KOPT-K1 (cell line): ENCODE results near the gene ABCC1.
"Not testable (repeated sequence)": the region's sequence is repeated elsewhere in the genome, so short reads cannot be mapped to it uniquely, and the experiment has no call there.

Experiments used
- H3K27ac ChIP-seq: fragments of 200-600 bp; sonication (generic); 2 replicates; pipeline ENCODE4 v1.5.1; 2016; ENCODE audit warnings: antibody characterized with exemption, mild to moderate bottlenecking, low read depth, low read length; ENCODE audit not compliant: poor library complexity, severe bottlenecking
- H3K36me3 ChIP-seq: fragments of 200-600 bp; sonication (generic); 2 replicates; pipeline ENCODE4 v1.5.1; 2017; ENCODE audit warnings: antibody characterized with exemption, mild to moderate bottlenecking, low read length, moderate library complexity; ENCODE audit not compliant: insufficient read depth
- H3K9me3 ChIP-seq: fragments of 200-600 bp; sonication (generic); 2 replicates; pipeline ENCODE4 v1.5.1; 2017; ENCODE audit warnings: antibody characterized with exemption, low read length, mild to moderate bottlenecking; ENCODE audit not compliant: insufficient read depth, poor library complexity, severe bottlenecking

The ABCC1 gene

GRCh38 chr16:15949210-15950160, at the start of gene ABCC1:
Gene ABCC1, plus strand, starts transcription at chr16:15949616. Its CDS starts 136 bp downstream, at chr16:15949752.
- peak within 1 kb of the TSS; percentile 96 for H3K27ac ChIP-seq
- no peaks in the 10 kb centered on the region; the same call in 1 of the 2 replicates for H3K36me3 ChIP-seq
- no peaks in the 10 kb centered on the region for H3K9me3 ChIP-seq

DNA sequence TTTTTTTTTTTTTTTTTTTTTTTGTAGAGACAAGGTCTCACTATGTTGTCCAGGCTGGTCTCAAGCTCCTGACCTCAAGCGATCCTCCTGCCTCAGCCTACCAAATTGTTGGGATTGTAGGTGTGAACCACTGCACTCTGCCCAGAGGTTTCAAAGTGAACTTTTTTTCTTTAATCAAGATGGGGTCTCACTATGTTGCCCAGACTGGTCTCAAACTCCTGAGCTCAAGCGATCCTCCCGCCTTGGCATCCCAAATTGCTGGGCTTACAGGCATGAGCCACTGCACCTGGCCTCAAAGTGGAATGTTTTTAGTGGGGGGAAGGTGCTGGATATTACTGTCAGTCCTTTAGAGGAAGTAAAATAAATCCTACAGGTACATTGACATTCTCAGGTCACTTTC, 49.1 kb upstream of the ABCC1 start:
- no peaks in the 10 kb centered on the region for H3K9me3 ChIP-seq
- H3K27ac ChIP-seq, result no peak overlapping the region
- H3K36me3 ChIP-seq, result no peaks in the 10 kb centered on the region

DNA sequence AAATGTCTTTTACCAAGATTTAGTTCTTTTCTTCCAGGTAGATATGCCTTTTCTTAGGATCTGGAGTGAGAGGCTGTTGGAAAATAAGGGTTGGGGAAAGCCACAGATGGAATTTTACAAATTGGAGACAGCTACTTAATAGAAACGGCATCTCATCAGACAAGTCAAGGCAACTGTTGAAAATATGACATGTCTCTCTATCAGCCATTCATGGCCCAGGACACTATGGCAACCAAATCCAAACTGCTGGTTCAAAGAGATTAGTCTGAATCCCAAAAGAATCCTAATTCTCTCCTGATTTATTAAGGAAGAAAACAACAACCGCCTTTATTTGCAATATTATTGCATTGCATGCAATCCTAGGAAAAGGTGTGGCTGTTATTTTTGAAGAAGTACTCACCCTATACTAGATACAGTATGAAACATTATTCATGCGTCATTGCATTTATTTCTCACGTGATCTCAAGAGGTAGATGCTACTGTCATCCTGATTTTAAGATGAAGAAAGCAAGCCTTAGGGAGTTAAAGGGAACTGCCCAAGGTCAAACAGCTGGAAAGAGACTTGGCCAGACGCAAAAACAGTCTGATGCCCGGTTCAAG, 48.4 kb upstream of the ABCC1 start:
- Histone ChIP-seq H3K36me3 (no peaks in the 10 kb centered on the region), H3K27ac (no peak overlapping the region), H3K9me3 (no peaks in the 10 kb centered on the region)

DNA sequence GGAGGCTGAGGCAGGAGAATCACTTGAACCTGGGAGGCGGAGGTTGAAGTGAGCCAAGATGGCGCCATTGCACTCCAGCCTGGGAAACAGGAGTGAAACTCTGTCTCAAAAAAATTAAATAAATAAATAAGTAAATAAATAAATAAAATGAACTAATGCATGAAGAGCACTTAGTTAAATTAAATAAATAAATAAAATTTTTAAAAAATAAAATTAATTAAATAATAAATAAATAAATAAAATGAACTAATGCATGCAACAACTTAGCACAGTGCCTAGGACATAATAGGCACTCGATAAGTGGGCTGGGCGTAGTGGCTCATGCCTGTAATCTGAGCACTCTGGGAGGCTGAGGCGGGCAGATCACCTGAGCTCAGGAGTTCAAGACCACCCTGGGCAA, 45.5 kb upstream of the ABCC1 start:
- Histone ChIP-seq H3K27ac (no peak overlapping the region), H3K9me3 (no peaks in the 10 kb centered on the region), H3K36me3 (no peaks in the 10 kb centered on the region)

DNA sequence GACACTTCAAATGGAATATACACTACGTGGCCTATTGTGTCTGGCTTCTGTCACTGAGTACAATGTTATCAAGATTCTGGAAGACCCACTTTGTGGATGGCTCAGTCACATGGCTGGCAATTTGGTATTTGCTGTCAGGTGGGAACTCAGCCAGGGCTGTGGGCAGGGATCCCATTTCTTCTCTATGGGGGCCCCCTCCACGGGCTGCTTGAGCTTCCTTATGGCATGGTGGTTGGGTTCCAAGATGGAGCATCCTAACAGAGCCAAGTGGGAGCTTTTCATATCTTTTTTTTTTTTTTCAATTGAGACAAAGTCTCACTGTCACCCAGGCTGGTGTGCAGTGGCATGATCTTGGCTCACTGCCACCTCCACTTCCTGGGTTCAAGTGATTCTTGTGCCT, 43.0 kb upstream of the ABCC1 start:
- Histone ChIP-seq H3K27ac (no peak overlapping the region), H3K9me3 (no peaks in the 10 kb centered on the region), H3K36me3 (no peaks in the 10 kb centered on the region)

- no peak overlapping the region for H3K27ac ChIP-seq
- no peaks in the 10 kb centered on the region for H3K9me3 ChIP-seq
- H3K36me3 ChIP-seq, result no peaks in the 10 kb centered on the region
Observed at GRCh38 chr16:15907863-15908478, 41.4 kb upstream of the ABCC1 start.

DNA sequence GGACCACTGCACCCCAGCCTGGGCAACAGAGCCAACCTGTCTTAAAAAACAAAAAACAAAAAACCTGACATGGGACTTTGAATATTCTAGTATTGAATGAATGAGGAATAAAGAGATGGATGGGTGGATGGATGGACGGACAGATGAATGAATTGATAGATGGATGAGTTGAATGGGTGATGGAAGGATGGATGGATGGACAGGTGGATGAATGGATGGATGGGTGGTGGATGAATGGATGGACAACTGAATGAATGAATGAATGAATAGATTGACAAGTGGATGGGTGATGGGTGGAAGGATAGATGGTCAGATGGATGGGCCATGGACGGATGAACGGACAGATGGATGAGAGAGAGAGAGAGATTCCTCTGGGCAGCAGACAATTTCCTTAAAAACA, 38.2 kb upstream of the ABCC1 start:
- no peaks in the 10 kb centered on the region for H3K9me3 ChIP-seq
- H3K27ac ChIP-seq, result no peak overlapping the region
- no peaks in the 10 kb centered on the region for H3K36me3 ChIP-seq

DNA sequence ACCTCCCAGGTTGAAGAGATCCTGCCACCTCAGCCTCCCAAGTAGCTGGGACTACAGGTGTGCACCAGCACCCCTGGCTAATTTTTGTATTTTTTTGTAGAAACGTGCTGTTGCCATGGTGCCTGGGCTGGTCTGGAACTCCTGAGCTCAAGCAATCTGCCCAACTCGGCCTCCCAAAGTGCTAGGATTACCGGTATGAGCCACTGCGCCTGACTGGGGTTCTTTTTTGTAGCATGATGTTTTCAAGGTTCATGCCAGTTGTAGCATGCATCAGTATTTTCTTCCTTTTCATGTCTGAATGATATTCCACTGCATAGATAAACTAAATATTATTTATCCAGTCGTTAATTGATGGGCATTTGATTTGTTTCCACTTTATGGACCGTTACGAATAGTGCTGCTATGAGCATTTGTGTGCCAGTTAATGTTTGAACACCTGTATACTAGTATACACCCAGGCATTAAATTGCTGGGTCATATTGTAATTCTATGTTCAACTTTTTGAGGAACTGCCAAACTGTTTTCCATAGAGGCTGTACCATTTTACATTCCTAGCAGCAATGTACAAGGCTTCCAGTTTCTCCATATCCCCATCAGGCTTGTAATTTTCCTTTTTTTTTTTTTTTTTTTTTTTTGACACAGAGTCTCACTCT, 36.2 kb upstream of the ABCC1 start:
- Histone ChIP-seq H3K36me3 (no peaks in the 10 kb centered on the region), H3K9me3 (no peaks in the 10 kb centered on the region), H3K27ac (peak overlapping the region; percentile 58)

DNA sequence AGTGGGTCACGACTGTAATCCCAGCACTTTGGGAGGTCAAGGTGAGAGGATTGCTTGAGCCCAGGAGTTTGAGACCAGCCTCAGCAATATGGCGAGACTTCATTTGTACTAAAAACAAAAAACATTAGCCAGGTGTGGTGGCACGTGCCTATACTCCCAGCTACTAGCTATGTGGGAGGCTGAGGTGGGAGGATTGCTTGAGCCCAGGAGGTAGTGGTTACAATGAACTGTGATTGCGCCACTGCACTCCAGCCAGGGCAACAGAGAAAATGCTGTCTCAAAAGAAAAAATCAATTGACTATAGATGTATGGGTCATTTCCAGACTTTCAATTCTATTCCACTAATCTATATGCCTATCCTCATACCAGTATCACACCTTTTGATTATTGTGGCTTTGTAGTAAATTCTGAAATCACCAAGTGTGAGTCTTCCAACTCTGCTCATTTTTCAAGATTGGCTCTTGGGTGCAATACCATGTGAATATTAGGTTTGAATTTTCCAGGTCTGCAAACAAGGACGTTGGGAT, 33.8 kb upstream of the ABCC1 start:
- Histone ChIP-seq H3K9me3 (no peaks in the 10 kb centered on the region), H3K27ac (no peak overlapping the region), H3K36me3 (no peaks in the 10 kb centered on the region)

- Histone ChIP-seq H3K36me3 (no peaks in the 10 kb centered on the region), H3K9me3 (no peaks in the 10 kb centered on the region), H3K27ac (no peak overlapping the region)
Observed at GRCh38 chr16:15916323-15916722, 33.1 kb upstream of the ABCC1 start.

- H3K36me3 ChIP-seq, H3K27ac ChIP-seq, H3K9me3 ChIP-seq: not testable (repeated sequence)
Observed at GRCh38 chr16:15918314-15918713, 31.1 kb upstream of the ABCC1 start.

- Histone ChIP-seq H3K27ac (no peak overlapping the region), H3K36me3 (no peaks in the 10 kb centered on the region), H3K9me3 (no peaks in the 10 kb centered on the region)
Observed at GRCh38 chr16:15919331-15919730, 30.1 kb upstream of the ABCC1 start.

DNA sequence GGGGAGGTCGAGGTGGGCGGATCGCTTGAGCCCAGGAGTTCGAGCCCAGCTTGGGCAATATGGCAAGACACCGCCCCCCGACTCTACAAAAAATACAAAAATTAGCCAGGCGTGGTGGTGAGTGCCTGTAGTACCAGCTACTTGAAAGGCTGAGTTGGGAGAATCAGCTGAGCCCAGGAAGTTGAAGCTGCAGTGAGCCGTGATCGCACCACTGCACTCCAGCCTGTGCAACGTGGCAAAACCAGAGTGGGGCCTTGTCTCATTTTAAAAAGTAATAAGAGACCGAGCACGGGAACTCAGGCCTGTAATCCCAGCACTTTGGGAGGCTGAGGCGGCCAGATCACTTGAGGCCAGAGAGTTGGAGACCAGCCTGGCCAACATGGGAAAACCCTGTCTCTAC, 24.4 kb upstream of the ABCC1 start:
- Histone ChIP-seq H3K27ac (no peak overlapping the region), H3K36me3 (no peaks in the 10 kb centered on the region), H3K9me3 (no peaks in the 10 kb centered on the region)

DNA sequence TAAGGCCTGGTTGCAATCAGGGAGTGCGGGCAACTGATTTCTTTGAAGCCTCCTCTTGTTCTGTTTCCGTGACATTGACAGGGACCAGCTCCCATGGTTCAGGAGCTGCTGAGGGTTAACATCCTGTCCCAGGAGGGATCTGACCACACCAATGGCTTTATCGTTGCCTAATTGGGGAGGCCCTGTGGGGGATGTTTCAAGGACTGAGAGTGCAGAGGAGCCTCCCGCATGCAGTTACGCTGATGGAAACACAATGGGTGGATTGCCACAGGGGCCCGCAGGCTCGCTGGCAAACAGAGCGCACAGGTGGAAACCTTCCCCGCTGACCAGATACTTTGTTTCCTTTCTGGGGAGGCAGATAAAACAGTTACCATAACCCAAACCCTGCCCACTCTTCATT, 23.8 kb upstream of the ABCC1 start:
- Histone ChIP-seq H3K9me3 (no peaks in the 10 kb centered on the region), H3K36me3 (no peaks in the 10 kb centered on the region), H3K27ac (no peak overlapping the region)
